ENCODE results near the gene SRSF5.

SRSF5 gene

GRCh38 chr14:69770559-69770958 lies 3.6 kb downstream of the SRSF5 start:
- no peak for DNase-seq (ENCODE audit: low read depth in 2 of 2)

- DNase-seq (ENCODE audit: low read depth in 2 of 2) = no peak
These were observed 4.2 kb downstream of the SRSF5 start for GRCh38 chr14:69771136-69771535.

GRCh38 chr14:69772082-69773017 lies 5.4 kb downstream of the SRSF5 start:
- no peak for DNase-seq (ENCODE audit: low read depth in 2 of 2)

- no peak for DNase-seq (ENCODE audit: low read depth in 2 of 2)
These were observed 6.8 kb downstream of the SRSF5 start for GRCh38 chr14:69773571-69774276.

GRCh38 chr14:69775012-69775411 lies 8.1 kb downstream of the SRSF5 start:
- DNase-seq (ENCODE audit: low read depth in 2 of 2) = no peak

GRCh38 chr14:69776875-69777453 lies 10.0 kb downstream of the SRSF5 start:
- DNase-seq (ENCODE audit: low read depth in 2 of 2) = no peak

- no peak for DNase-seq (ENCODE audit: low read depth in 2 of 2)
These were observed 12.1 kb downstream of the SRSF5 start for GRCh38 chr14:69779088-69779487.

GRCh38 chr14:69780092-69780491 lies 13.2 kb downstream of the SRSF5 start:
- no peak for DNase-seq (ENCODE audit: low read depth in 2 of 2)

GRCh38 chr14:69780952-69781351 lies 14.0 kb downstream of the SRSF5 start:
- no peak for DNase-seq (ENCODE audit: low read depth in 2 of 2)

- DNase-seq (ENCODE audit: low read depth in 2 of 2) = no peak
These were observed 18.0 kb downstream of the SRSF5 start for GRCh38 chr14:69784942-69785341.

- no peak for DNase-seq (ENCODE audit: low read depth in 2 of 2)
These were observed 19.7 kb downstream of the SRSF5 start for GRCh38 chr14:69786603-69787002.

GRCh38 chr14:69789118-69789640 lies 22.2 kb downstream of the SRSF5 start:
- DNase-seq (ENCODE audit: low read depth in 2 of 2) = no peak

- no peak for DNase-seq (ENCODE audit: low read depth in 2 of 2)
These were observed 26.0 kb downstream of the SRSF5 start for GRCh38 chr14:69792887-69793421.

- no peak for DNase-seq (ENCODE audit: low read depth in 2 of 2)
These were observed 27.8 kb downstream of the SRSF5 start for GRCh38 chr14:69794791-69795190.

GRCh38 chr14:69795691-69796090 lies 28.7 kb downstream of the SRSF5 start:
- no peak for DNase-seq (ENCODE audit: low read depth in 2 of 2)

GRCh38 chr14:69796797-69797500 lies 30.0 kb downstream of the SRSF5 start, which contains the start of gene SLC10A1:
Gene SLC10A1, minus strand, starts transcription at chr14:69797241. Its CDS starts 86 bp downstream, at chr14:69797155.
- DNase-seq (ENCODE audit: low read depth in 2 of 2) = no peak

- DNase-seq (ENCODE audit: low read depth in 2 of 2) = no peak
These were observed 30.8 kb downstream of the SRSF5 start for GRCh38 chr14:69797573-69798338.

GRCh38 chr14:69798339-69798735 lies 31.4 kb downstream of the SRSF5 start:
- no peak for DNase-seq (ENCODE audit: low read depth in 2 of 2)

- DNase-seq (ENCODE audit: low read depth in 2 of 2) = no peak
These were observed 36.8 kb downstream of the SRSF5 start for GRCh38 chr14:69803753-69804152.

- no peak for DNase-seq (ENCODE audit: low read depth in 2 of 2)
These were observed 38.0 kb downstream of the SRSF5 start for GRCh38 chr14:69804902-69805301.

- no peak for DNase-seq (ENCODE audit: low read depth in 2 of 2)
These were observed 40.2 kb downstream of the SRSF5 start for GRCh38 chr14:69807192-69807591.
